GM19467 (cell line): ENCODE results near the gene ZNF668.
A peak's percentile ranks its signal among the peaks of the same experiment; 100 is the strongest.
"Not testable (repeated sequence)": the region's sequence is repeated elsewhere in the genome, so short reads cannot be mapped to it uniquely, and the experiment has no call there.

Source experiments
- ATAC-seq: cut with Tn5 transposase; IDR thresholded peaks from one replicate; pipeline ENCODE4 v1.9.1; 2021; ENCODE audit warnings: mild to moderate bottlenecking, moderate library complexity; ENCODE audit not compliant: unreplicated experiment

The ZNF668 gene

GRCh38 chr16:31100876-31101641 is 27.0 kb upstream of the ZNF668 start:
- ATAC-seq: not testable (repeated sequence)

GRCh38 chr16:31099860-31100638 is 26.0 kb upstream of the ZNF668 start:
- no peak for ATAC-seq

- ATAC-seq: peak; percentile 78
These were observed 20.5 kb upstream of the ZNF668 start, which contains the start of gene VKORC1 for GRCh38 chr16:31094424-31095120. Gene VKORC1 (minus strand): TSS chr16:31094797. CDS start chr16:31094729, 68 bp downstream.

GRCh38 chr16:31094088-31094423 is 20.0 kb upstream of the ZNF668 start:
- peak; percentile 9 for ATAC-seq

GRCh38 chr16:31093132-31093703 is 19.2 kb upstream of the ZNF668 start:
- ATAC-seq: no peak

- ATAC-seq: no peak
These were observed 18.3 kb upstream of the ZNF668 start for GRCh38 chr16:31092330-31092729.

GRCh38 chr16:31090540-31090939 is 16.5 kb upstream of the ZNF668 start:
- ATAC-seq: no peak

GRCh38 chr16:31089199-31089598 is 15.2 kb upstream of the ZNF668 start:
- ATAC-seq: no peak

GRCh38 chr16:31088459-31089183 is 14.6 kb upstream of the ZNF668 start, which contains the start of gene PRSS53:
Gene PRSS53 (minus strand): TSS chr16:31088943. CDS start chr16:31088809, 134 bp downstream.
- ATAC-seq: no peak

GRCh38 chr16:31087971-31088370 is 13.9 kb upstream of the ZNF668 start:
- ATAC-seq: no peak

GRCh38 chr16:31087481-31087880 is 13.4 kb upstream of the ZNF668 start:
- no peak for ATAC-seq

- ATAC-seq: no peak
These were observed 12.5 kb upstream of the ZNF668 start for GRCh38 chr16:31086629-31086906.

- no peak for ATAC-seq
These were observed 12.0 kb upstream of the ZNF668 start for GRCh38 chr16:31085873-31086628.

GRCh38 chr16:31085411-31085810 is 11.4 kb upstream of the ZNF668 start:
- ATAC-seq: no peak

GRCh38 chr16:31084584-31085302 is 10.7 kb upstream of the ZNF668 start:
- no peak for ATAC-seq

GRCh38 chr16:31083981-31084380 is 9.9 kb upstream of the ZNF668 start:
- no peak for ATAC-seq

- ATAC-seq: no peak
These were observed 9.5 kb upstream of the ZNF668 start for GRCh38 chr16:31083556-31083955.

- ATAC-seq: no peak
These were observed 9.0 kb upstream of the ZNF668 start for GRCh38 chr16:31083081-31083480.

GRCh38 chr16:31082368-31083045 is 8.5 kb upstream of the ZNF668 start:
- ATAC-seq: no peak
